Hepatic stellate cell (primary cell): ENCODE results near the gene PRM1.
"Not testable (repeated sequence)": the region's sequence is repeated elsewhere in the genome, so short reads cannot be mapped to it uniquely, and the experiment has no call there.

Experiments used
- DNase-seq: peaks from one replicate; pipeline ENCODE4 v3.0.0; 2011; ENCODE audit warnings: low spot score

The PRM1 gene

GRCh38 chr16:11297492-11298142 lies 16.5 kb upstream of the PRM1 start:
- peak; percentile 49 for DNase-seq

GRCh38 chr16:11296706-11297491 lies 15.8 kb upstream of the PRM1 start:
- DNase-seq, result no peak

- no peak for DNase-seq
These were observed 15.2 kb upstream of the PRM1 start for GRCh38 chr16:11296351-11296705.

- no peak for DNase-seq
These were observed 14.5 kb upstream of the PRM1 start for GRCh38 chr16:11295672-11296071.

GRCh38 chr16:11292076-11292748 lies 11.1 kb upstream of the PRM1 start:
- no peak for DNase-seq

- no peak for DNase-seq
These were observed 10.1 kb upstream of the PRM1 start for GRCh38 chr16:11291091-11291703.

GRCh38 chr16:11290102-11290893 lies 9.2 kb upstream of the PRM1 start:
- DNase-seq, result no peak

- not testable (repeated sequence) for DNase-seq
These were observed 8.6 kb upstream of the PRM1 start for GRCh38 chr16:11289696-11290095.

GRCh38 chr16:11289202-11289601 lies 8.1 kb upstream of the PRM1 start:
- DNase-seq, result no peak

- DNase-seq, result no peak
These were observed 4.7 kb upstream of the PRM1 start for GRCh38 chr16:11285842-11286241.

GRCh38 chr16:11283820-11284248 lies 2.7 kb upstream of the PRM1 start:
- DNase-seq, result no peak

- DNase-seq, result no peak
These were observed 2.2 kb downstream of the PRM1 start for GRCh38 chr16:11278681-11279628.

GRCh38 chr16:11277607-11278337 lies 3.4 kb downstream of the PRM1 start:
- DNase-seq, result no peak

- DNase-seq, result no peak
These were observed 4.1 kb downstream of the PRM1 start for GRCh38 chr16:11276896-11277593.

- no peak for DNase-seq
These were observed 4.8 kb downstream of the PRM1 start, which contains the start of gene PRM2 for GRCh38 chr16:11276143-11276895. PRM2 (minus strand) TSS chr16:11276480; CDS start chr16:11276370, 110 bp downstream.

GRCh38 chr16:11274964-11275363 lies 6.2 kb downstream of the PRM1 start:
- no peak for DNase-seq

GRCh38 chr16:11273721-11274324 lies 7.3 kb downstream of the PRM1 start:
- DNase-seq, result no peak
